Activated naive CD4-positive, alpha-beta T cell treated with anti-CD3 and anti-CD28 coated beads, Interleukin-2, amount 50 U/mL, for 72 hours (primary cell): ENCODE results near the gene VWCE. TPM values are rescaled to one million over a fixed set of nuclear protein-coding genes. Genes with fewer than 3 reads are reported as not detected.
"Not testable (repeated sequence)": the region's sequence is repeated elsewhere in the genome, so short reads cannot be mapped to it uniquely, and the experiment has no call there.

Experiments used
- ATAC-seq, 2 donors: fragments of 150-1000 bp; cut with Tn5 transposase; 2 replicates each; pipeline ENCODE4 v1.10.0; 2021; ENCODE audit warnings: mild to moderate bottlenecking in 2 of 2, moderate library complexity in 2 of 2
- DNase-seq, 2 donors: peaks; one replicate each; pipeline ENCODE4 v3.0.0; 2021 to 2022; ENCODE audit warnings: low spot score in 2 of 2
- H3K27ac Mint-ChIP-seq, 2 donors: one replicate each; pipeline ENCODE4 v1.8.0; 2022; ENCODE audit warnings: mild to moderate bottlenecking in 2 of 2, mixed read lengths in 2 of 2
- H3K36me3 Mint-ChIP-seq, 2 donors: one replicate each; pipeline ENCODE4 v1.8.0; 2022; ENCODE audit warnings: mixed read lengths in 2 of 2
- H3K9me3 Mint-ChIP-seq, 2 donors: one replicate each; pipeline ENCODE4 v1.8.0; 2022; ENCODE audit warnings: mixed read lengths in 2 of 2
- total RNA-seq, 2 donors: library from RNA; stranded (reverse); gene quantifications; one replicate each; pipeline ENCODE4 v1.2.3, GENCODE V29; 2022

VWCE gene
- total RNA-seq, 2 donors from 2014 or later: 5.4 to 19.6 TPM

DNA sequence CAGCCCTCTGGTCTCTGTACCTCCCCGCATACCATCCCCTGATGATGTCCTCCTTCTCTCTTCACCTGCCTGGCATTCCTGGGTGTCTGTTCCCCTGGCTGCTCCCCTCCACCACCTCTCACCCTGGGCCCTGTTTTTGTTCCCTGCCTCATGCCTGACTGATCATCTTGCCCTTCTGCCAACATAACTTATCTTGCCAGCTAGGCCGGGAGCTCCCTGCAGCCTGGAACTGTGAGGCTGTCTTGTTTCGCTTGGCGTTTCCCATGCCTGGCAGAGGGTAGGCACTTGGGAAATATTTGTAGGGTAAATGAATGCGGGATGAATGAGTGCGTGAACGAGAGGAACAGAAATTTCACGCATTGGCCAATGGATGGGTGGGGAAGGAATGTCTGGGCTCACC is 45.9 kb downstream of the VWCE start:
- not testable (repeated sequence) for H3K27ac Mint-ChIP-seq, H3K9me3 Mint-ChIP-seq, DNase-seq, H3K36me3 Mint-ChIP-seq, ATAC-seq

DNA sequence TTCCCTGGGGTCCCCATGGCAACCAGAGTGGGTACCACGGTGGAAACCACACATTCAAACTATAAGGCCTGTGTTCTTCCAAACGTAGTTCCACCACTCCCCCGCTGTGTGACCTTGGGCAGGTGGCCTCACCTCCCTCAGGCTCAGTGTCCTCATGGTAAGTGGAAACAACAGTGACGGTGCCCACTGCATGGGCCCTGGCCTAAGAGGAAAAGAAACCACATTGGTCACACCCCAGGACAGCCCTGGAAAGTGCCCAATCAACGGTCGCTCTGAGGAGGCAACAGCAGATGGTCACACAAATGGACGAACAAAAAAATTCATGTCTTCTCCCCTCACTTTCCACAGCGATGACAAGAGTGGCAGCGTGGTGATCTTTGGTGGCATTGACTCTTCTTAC is 47.0 kb downstream of the VWCE start:
- not testable (repeated sequence) for ATAC-seq, DNase-seq, H3K36me3 Mint-ChIP-seq, H3K9me3 Mint-ChIP-seq, H3K27ac Mint-ChIP-seq

DNA sequence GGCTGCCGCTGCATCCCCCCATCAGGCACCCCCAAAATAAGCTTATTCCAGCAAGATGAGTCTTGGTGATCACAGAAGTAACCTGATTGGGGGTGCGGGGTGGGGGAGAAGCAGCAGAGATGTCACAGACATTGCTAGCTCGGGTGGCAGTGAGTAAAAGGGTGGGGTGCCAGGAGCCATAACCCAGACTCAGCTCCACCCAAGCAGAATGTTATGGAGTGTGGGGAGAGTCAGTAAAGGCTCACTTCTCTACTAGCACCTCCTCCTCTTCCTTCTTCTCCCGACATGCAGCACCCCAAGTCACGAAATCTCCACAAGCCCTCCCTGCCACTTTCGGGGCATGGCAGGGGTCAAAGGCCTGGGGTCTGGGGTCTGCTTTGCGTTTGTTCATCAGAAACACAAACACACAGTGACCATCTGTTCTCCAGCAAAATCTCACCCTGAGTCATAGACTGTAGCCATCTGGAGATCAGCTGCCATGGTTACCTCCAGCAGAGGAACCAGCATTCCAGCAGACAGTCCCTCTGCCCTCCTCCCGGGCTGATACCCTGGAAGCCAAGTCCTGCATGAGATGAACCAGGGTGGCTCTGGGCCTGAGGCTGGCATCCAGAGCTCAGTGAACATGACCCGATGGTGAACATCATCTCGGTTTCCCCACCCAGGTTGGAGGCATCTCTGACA is 49.7 kb downstream of the VWCE start:
- not testable (repeated sequence) for H3K36me3 Mint-ChIP-seq, H3K9me3 Mint-ChIP-seq, H3K27ac Mint-ChIP-seq, DNase-seq, ATAC-seq

DNA sequence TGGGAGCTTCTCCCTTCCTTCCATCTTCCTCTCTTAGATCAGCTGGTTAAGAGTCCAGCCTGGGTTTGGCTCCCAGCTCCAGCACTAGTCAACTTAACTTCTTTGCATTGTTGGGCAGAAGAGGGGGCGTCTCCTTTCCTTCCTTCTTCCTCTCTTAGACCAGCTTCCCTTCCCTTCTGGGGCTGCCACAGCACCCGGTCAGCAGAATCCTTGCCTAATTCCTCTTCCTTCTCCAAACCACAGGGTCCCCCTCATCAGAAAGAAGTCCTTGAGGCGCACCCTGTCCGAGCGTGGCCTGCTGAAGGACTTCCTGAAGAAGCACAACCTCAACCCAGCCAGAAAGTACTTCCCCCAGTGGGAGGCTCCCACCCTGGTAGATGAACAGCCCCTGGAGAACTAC is 53.6 kb downstream of the VWCE start:
- not testable (repeated sequence) for DNase-seq, H3K9me3 Mint-ChIP-seq, H3K27ac Mint-ChIP-seq, ATAC-seq, H3K36me3 Mint-ChIP-seq

DNA sequence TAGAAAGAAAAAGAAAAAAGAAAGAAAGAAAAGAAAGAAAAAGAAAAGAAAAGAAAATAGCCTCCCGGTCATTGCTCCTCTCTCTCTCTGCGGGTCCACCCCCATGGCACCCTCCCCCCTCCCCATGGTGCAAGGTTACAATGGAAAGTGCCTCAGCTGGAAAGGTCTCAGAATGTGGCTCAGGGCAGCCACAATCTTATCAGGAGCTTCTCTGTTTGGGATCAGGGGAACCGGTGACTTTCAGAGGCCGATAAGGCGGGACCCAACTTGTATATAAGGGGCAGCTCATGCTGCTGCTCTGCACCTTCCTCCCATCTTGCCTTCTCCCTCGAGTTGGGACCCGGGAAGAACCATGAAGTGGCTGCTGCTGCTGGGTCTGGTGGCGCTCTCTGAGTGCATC is 54.2 kb downstream of the VWCE start, which contains the start of gene PGA5:
TSS of gene PGA5 (plus strand) at position 301 of the 400 bp plus-strand sequence. CDS start at position 353, 52 bp downstream.
- DNase-seq, H3K9me3 Mint-ChIP-seq, H3K36me3 Mint-ChIP-seq, H3K27ac Mint-ChIP-seq, ATAC-seq: not testable (repeated sequence)

DNA sequence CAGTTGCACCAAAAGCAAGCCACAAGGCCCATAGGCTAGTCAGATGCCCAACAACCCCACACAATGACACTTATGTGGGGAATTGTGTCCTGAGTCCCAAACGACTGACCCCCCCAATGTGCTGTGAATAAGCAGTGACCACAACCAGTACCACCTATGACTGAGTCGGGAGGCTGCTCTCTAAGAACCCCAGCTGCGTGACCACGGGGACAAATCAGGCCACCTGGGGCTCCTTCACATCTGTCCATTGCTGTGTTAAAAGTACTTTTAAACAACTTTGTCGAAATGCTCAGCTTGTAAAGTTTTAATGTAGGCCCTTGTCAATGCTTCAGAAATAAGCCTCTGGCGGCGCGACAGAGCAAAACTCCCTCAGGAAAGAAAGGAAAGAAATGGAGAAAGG is 54.8 kb downstream of the VWCE start:
- H3K27ac Mint-ChIP-seq, H3K36me3 Mint-ChIP-seq, DNase-seq, H3K9me3 Mint-ChIP-seq, ATAC-seq: not testable (repeated sequence)

DNA sequence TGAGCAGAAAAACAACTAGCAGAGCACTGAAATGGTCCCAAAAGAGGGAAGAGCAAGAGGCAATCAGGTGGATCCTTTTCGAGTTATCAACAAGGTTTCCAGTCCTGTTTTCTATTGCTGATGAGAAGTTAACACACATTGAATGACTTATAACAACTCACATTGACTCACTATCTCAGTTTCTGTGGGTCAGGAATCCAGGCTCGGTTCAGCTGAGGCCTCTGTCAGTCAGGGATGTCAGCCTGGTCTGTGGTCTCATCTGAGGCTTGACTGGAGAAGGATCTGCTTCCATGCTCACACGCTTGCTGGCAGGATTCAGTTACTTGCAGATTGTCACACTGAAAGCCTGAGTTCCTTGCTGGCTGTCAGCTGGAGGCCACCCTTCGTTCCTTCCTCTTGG is 58.0 kb downstream of the VWCE start:
- H3K9me3 Mint-ChIP-seq, H3K27ac Mint-ChIP-seq, DNase-seq, H3K36me3 Mint-ChIP-seq: not testable (repeated sequence)
- ATAC-seq: peak; percentile 28 to 61

DNA sequence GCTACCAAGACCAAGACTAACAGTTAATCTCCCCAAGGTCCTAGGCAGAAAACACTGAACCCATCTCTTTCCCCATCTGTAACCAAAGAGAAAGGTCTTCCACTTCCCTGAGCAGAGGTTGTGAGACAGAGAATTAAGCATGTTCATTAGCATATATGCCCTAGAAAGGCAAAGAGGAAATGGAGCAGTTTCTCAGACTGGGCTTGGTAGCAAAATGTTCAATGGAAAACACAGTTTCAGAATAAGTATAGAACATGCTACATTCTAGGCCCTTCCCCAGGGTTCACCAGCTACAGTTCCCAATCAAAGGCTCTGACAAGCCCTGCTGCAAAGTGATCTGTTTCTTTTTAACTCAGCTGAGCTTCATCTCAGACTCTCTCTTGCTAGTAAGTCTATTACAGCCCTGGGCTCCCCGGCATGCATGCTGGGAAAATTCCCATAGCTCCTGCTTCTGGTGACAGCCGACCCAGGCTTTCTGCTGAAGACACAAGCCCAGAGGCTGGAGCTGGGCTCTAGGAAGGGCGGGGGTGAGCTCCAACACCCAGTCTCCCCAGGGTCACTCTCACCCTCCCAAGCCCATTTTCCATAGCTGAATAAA is 62.5 kb downstream of the VWCE start:
- not testable (repeated sequence) for H3K36me3 Mint-ChIP-seq, DNase-seq, H3K9me3 Mint-ChIP-seq, H3K27ac Mint-ChIP-seq
- ATAC-seq: peak in 1 of 2 donors; percentile 62

DNA sequence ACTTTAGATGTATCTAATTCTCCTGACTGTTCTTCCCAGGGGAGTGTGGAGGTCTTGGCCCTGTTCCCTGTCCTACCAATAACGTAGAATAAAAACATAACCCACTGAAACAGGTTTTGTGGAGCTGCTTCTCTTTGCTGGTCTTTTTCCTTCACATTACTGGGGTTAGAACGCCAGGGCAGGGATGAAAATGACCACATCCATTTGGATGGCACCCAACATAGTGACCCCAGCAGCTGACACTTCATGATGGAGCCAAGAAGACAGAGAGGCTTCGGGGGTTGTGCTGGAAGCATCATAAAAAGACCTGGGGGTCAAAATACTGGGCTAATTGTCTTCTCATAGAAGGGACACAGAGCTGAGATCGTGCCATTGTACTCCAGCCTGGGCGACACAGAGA is 63.5 kb downstream of the VWCE start:
- not testable (repeated sequence) for ATAC-seq, H3K36me3 Mint-ChIP-seq, H3K9me3 Mint-ChIP-seq, H3K27ac Mint-ChIP-seq, DNase-seq

DNA sequence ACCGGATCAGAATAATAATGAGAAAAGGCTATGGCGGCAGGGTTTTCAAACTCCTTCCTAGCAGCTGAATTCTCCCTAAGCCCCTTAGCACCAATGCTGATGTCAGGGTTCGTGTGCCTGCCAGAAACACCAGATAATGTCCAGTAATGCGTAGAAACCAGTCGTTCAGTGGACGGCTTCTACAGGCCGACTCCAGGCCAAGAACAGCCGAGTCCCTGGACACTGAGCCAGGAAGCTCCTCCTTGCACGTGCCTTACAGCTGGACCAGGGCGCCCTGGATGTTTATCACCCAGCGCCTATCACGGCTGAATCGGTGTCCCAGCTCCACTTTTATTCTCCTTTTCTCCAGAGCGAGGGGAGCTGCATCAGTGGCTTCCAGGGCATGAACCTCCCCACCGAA is 64.1 kb downstream of the VWCE start:
- H3K27ac Mint-ChIP-seq, H3K36me3 Mint-ChIP-seq, ATAC-seq, DNase-seq, H3K9me3 Mint-ChIP-seq: not testable (repeated sequence)

DNA sequence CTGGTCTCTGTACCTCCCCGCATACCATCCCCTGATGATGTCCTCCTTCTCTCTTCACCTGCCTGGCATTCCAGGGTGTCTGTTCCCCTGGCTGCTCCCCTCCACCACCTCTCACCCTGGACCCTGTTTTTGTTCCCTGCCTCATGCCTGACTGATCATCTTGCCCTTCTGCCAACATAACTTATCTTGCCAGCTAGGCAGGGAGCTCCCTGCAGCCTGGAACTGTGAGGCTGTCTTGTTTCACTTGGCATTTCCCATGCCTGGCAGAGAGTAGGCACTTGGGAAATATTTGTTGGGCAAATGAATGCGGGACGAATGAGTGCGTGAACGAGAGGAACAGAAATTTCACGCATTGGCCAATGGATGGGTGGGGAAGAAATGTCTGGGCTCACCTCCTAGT is 65.7 kb downstream of the VWCE start:
- H3K27ac Mint-ChIP-seq, DNase-seq, H3K36me3 Mint-ChIP-seq, H3K9me3 Mint-ChIP-seq, ATAC-seq: not testable (repeated sequence)

DNA sequence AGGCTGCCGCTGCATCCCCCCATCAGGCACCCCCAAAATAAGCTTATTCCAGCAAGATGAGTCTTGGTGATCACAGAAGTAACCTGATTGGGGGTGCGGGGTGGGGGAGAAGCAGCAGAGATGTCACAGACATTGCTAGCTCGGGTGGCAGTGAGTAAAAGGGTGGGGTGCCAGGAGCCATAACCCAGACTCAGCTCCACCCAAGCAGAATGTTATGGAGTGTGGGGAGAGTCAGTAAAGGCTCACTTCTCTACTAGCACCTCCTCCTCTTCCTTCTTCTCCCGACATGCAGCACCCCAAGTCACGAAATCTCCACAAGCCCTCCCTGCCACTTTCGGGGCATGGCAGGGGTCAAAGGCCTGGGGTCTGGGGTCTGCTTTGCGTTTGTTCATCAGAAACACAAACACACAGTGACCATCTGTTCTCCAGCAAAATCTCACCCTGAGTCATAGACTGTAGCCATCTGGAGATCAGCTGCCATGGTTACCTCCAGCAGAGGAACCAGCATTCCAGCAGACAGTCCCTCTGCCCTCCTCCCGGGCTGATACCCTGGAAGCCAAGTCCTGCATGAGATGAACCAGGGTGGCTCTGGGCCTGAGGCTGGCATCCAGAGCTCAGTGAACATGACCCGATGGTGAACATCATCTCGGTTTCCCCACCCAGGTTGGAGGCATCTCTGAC is 68.5 kb downstream of the VWCE start:
- H3K36me3 Mint-ChIP-seq, H3K27ac Mint-ChIP-seq, H3K9me3 Mint-ChIP-seq, ATAC-seq, DNase-seq: not testable (repeated sequence)

DNA sequence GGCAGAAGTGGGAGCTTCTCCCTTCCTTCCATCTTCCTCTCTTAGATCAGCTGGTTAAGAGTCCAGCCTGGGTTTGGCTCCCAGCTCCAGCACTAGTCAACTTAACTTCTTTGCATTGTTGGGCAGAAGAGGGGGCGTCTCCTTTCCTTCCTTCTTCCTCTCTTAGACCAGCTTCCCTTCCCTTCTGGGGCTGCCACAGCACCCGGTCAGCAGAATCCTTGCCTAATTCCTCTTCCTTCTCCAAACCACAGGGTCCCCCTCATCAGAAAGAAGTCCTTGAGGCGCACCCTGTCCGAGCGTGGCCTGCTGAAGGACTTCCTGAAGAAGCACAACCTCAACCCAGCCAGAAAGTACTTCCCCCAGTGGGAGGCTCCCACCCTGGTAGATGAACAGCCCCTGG is 72.4 kb downstream of the VWCE start:
- H3K9me3 Mint-ChIP-seq, H3K27ac Mint-ChIP-seq, DNase-seq, ATAC-seq, H3K36me3 Mint-ChIP-seq: not testable (repeated sequence)

DNA sequence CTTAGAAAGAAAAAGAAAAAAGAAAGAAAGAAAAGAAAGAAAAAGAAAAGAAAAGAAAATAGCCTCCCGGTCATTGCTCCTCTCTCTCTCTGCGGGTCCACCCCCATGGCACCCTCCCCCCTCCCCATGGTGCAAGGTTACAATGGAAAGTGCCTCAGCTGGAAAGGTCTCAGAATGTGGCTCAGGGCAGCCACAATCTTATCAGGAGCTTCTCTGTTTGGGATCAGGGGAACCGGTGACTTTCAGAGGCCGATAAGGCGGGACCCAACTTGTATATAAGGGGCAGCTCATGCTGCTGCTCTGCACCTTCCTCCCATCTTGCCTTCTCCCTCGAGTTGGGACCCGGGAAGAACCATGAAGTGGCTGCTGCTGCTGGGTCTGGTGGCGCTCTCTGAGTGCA is 73.1 kb downstream of the VWCE start, which contains the start of gene PGA4:
TSS of gene PGA4 (plus strand) at position 301 of the 400 bp plus-strand sequence. CDS start at position 355, 54 bp downstream.
- not testable (repeated sequence) for H3K36me3 Mint-ChIP-seq, ATAC-seq, H3K9me3 Mint-ChIP-seq, H3K27ac Mint-ChIP-seq, DNase-seq

DNA sequence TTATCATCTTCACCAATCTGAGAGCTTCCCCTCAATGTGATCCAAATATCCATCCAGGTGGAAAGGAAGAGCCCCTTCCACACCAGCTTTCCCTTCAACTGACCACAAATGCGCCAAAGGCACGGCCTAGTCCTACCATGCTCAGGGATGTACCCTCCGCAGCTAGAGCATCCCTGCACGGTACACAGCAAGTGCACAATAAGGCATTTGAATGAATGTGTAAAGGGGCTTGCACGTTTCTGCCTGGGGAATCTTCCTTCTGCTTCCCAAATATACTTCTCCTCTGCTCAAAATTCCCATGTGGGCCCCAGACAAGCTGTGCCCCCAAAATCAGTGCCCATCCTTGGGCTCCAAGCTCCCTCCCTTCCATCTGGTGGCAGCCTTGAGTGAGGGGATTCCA is 76.1 kb downstream of the VWCE start:
- not testable (repeated sequence) for H3K9me3 Mint-ChIP-seq, H3K27ac Mint-ChIP-seq, DNase-seq, ATAC-seq, H3K36me3 Mint-ChIP-seq

DNA sequence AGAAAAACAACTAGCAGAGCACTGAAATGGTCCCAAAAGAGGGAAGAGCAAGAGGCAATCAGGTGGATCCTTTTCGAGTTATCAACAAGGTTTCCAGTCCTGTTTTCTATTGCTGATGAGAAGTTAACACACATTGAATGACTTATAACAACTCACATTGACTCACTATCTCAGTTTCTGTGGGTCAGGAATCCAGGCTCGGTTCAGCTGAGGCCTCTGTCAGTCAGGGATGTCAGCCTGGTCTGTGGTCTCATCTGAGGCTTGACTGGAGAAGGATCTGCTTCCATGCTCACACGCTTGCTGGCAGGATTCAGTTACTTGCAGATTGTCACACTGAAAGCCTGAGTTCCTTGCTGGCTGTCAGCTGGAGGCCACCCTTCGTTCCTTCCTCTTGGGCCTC is 76.8 kb downstream of the VWCE start:
- H3K9me3 Mint-ChIP-seq, H3K36me3 Mint-ChIP-seq, H3K27ac Mint-ChIP-seq, DNase-seq: not testable (repeated sequence)
- peak; percentile 51 to 56 for ATAC-seq

DNA sequence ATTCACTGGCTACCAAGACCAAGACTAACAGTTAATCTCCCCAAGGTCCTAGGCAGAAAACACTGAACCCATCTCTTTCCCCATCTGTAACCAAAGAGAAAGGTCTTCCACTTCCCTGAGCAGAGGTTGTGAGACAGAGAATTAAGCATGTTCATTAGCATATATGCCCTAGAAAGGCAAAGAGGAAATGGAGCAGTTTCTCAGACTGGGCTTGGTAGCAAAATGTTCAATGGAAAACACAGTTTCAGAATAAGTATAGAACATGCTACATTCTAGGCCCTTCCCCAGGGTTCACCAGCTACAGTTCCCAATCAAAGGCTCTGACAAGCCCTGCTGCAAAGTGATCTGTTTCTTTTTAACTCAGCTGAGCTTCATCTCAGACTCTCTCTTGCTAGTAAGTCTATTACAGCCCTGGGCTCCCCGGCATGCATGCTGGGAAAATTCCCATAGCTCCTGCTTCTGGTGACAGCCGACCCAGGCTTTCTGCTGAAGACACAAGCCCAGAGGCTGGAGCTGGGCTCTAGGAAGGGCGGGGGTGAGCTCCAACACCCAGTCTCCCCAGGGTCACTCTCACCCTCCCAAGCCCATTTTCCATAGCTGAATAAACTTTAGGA is 81.3 kb downstream of the VWCE start:
- not testable (repeated sequence) for H3K9me3 Mint-ChIP-seq, H3K36me3 Mint-ChIP-seq, H3K27ac Mint-ChIP-seq, DNase-seq
- ATAC-seq: peak in 1 of 2 donors; percentile 64
